ENCODE results near the gene S100A14.

S100A14 gene

GRCh38 chr1:153626904-153627714 is 11.0 kb upstream of the S100A14 start, which contains the start of gene S100A13:
Gene S100A13, minus strand, starts transcription at chr1:153627505. Its CDS starts 1,033 bp downstream, at chr1:153626472.
- peak; percentile 75 for TF ChIP-seq CTCF (IDR thresholded peaks at IDR 0.05; ENCODE audit: borderline replicate concordance, insufficient read depth, low read depth, low read length)
- H3K4me3 ChIP-seq (ENCODE audit: low read depth, low read length) = peak within 1 kb of the TSS; percentile 38

- H3K4me3 ChIP-seq (ENCODE audit: low read depth, low read length) = no peak overlapping the region
Measured at GRCh38 chr1:153626477-153626903, 10.4 kb upstream of the S100A14 start.

GRCh38 chr1:153624965-153625611 is 9.0 kb upstream of the S100A14 start:
- TF ChIP-seq CTCF (IDR thresholded peaks at IDR 0.05; ENCODE audit: borderline replicate concordance, insufficient read depth, low read depth, low read length) = no peak
- H3K4me3 ChIP-seq (ENCODE audit: low read depth, low read length) = no peak overlapping the region

More at GRCh38 chr1:153626477-153626903, 10.4 kb upstream of the S100A14 start:
- no peak for TF ChIP-seq CTCF (IDR thresholded peaks at IDR 0.05; ENCODE audit: borderline replicate concordance, insufficient read depth, low read depth, low read length)

GRCh38 chr1:153623101-153623500 is 7.0 kb upstream of the S100A14 start:
- no peak for TF ChIP-seq CTCF (IDR thresholded peaks at IDR 0.05; ENCODE audit: borderline replicate concordance, insufficient read depth, low read depth, low read length)

GRCh38 chr1:153619171-153619570 is 3.0 kb upstream of the S100A14 start:
- no peak overlapping the region for H3K4me3 ChIP-seq (ENCODE audit: low read depth, low read length)
- no peak for TF ChIP-seq CTCF (IDR thresholded peaks at IDR 0.05; ENCODE audit: borderline replicate concordance, insufficient read depth, low read depth, low read length)

More at GRCh38 chr1:153623101-153623500, 7.0 kb upstream of the S100A14 start:
- H3K4me3 ChIP-seq (ENCODE audit: low read depth, low read length) = no peak overlapping the region

GRCh38 chr1:153617663-153618062 is 1.5 kb upstream of the S100A14 start:
- peak; percentile 77 for TF ChIP-seq CTCF (IDR thresholded peaks at IDR 0.05; ENCODE audit: borderline replicate concordance, insufficient read depth, low read depth, low read length)
- H3K4me3 ChIP-seq (ENCODE audit: low read depth, low read length) = no peak overlapping the region
